Measurements from ENCODE around the gene ASIC4. TPM values are rescaled to one million over a fixed set of nuclear protein-coding genes. Genes with fewer than 3 reads are reported as not detected.

The ASIC4 gene
- total and polyA plus RNA-seq, 9 of the 15 experiments (the other 6 are each of a cell fraction or from before 2014, with no cell fraction given) = 0.07 to 19.2 (median 4.8) TPM

GRCh38 chr2:219541611-219542180 lies 27.4 kb downstream of the ASIC4 start (continued):
- TF ChIP-seq E2F6 (IDR thresholded peaks at IDR 0.05; ENCODE audit: borderline replicate concordance in 1 of 2, extremely low read depth in 1 of 2, insufficient read depth in 1 of 2, insufficient read length in 1 of 2, low read depth in 1 of 2, low read length in 1 of 2, poor library complexity in 1 of 2, severe bottlenecking in 1 of 2) (peak in 1 of 2 experiments; percentile 70), EWSR1 (IDR thresholded peaks at IDR 0.05; ENCODE audit: borderline replicate concordance, low read depth, partially characterized antibody) (no peak), HCFC1 (IDR thresholded peaks at IDR 0.05; ENCODE audit: low read depth, low read length) (0 out of 2 replicates have a peak, but pooled peaks have one; percentile 32)

- ATAC-seq (peak; percentile 78), FAIRE-seq (no peak), DNase-seq (ENCODE audit: extremely low read depth in 1 of 4, low spot score in 3 of 4) (peak; percentile 23 to 55 (median 42))
- ChIA-PET POLR2A (no interaction called here), CTCF (ENCODE audit: low intra/inter-chr PET ratio) (interaction anchor here (0.7 to 3.8 kb wide), 3 partner anchors 100 to 147 kb away, joined by 3 to 80 read pairs (median 22); no protein-coding TSS in a partner anchor)
- Histone ChIP-seq H3K9me3 (replicated peaks; ENCODE audit: control insufficient read depth, insufficient read depth, low read depth, low read length) (no peaks in the 10 kb centered on the region), H3K27me3 (ENCODE audit: control insufficient read depth in 2 of 2, insufficient read depth in 2 of 2, low read length in 2 of 2) (no peaks in the 10 kb centered on the region), H2AFZ (ENCODE audit: low read depth, low read length) (0 out of 2 replicates have a peak overlapping the region, but pooled peaks have one; percentile 54), H3K27ac (ENCODE audit: extremely low read depth, low read depth, low read length) (peak overlapping the region; percentile 74), H3K9me1 (ENCODE audit: control insufficient read depth, insufficient read depth, low read length) (no peaks in the 10 kb centered on the region), H3K4me3 (peak overlapping the region; percentile 83), H3K9ac (ENCODE audit: insufficient read depth in 1 of 2, low read depth in 2 of 2, low read length in 2 of 2) (peak overlapping the region; percentile 64 to 94), H3K36me3 (ENCODE audit: control insufficient read depth, insufficient read depth, low read length) (peaks cover 32% of the 10 kb centered on the region; the same call in 2 of the 3 replicates), H3K4me1 (replicated peaks in 1 of 2; ENCODE audit: control insufficient read depth in 2 of 2, insufficient read depth in 2 of 2, low read length in 2 of 2) (peaks cover 0 to 61% of the 10 kb centered on the region in 2 experiments; a peak in 3 of 5 replicates), H3K4me2 (ENCODE audit: insufficient read depth, low read length) (peak overlapping the region; percentile 75), H3K79me2 (ENCODE audit: control insufficient read depth, insufficient read depth, low read length) (peaks cover 17% of the 10 kb centered on the region), H4K20me1 (replicated peaks; ENCODE audit: control insufficient read depth, insufficient read depth, low read length) (peaks cover 14% of the 10 kb centered on the region; the same call in 1 of the 2 replicates)
- 0% methylated on average over 20 of the region's 66 CpGs for WGBS (ENCODE audit: insufficient coverage, low coverage, missing lambda C conversion rate)
- in situ Hi-C loops (cut with MboI) (loop anchor here (5.0 to 10.0 kb wide), 2 partner anchors 99 to 152 kb away; no protein-coding TSS in a partner anchor), intact Hi-C loops (cut with micrococcal nuclease) (loop anchor here (2.0 to 5.0 kb wide), 2 partner anchors 84 to 184 kb away; partner anchors contain the start of gene SLC4A3)
- BruUV-seq (replicated peaks) = no TSS peak
- peak in 1 of 2 experiments; percentile 53 for TF ChIP-seq E2F6 (IDR thresholded peaks at IDR 0.05; ENCODE audit: borderline replicate concordance in 1 of 2, extremely low read depth in 1 of 2, insufficient read depth in 1 of 2, insufficient read length in 1 of 2, low read depth in 1 of 2, low read length in 1 of 2, poor library complexity in 1 of 2, severe bottlenecking in 1 of 2)
- no peak for TF ChIP-seq MITF (IDR thresholded peaks at IDR 0.05)
- no peak for TF ChIP-seq NR2C1 (IDR thresholded peaks at IDR 0.05)
- no peak for TF ChIP-seq NR2C1 (tag; IDR thresholded peaks at IDR 0.05)
- no peak for TF ChIP-seq EZH2 (IDR thresholded peaks at IDR 0.05; ENCODE audit: borderline replicate concordance, low read depth, low read length)
- no peak for TF ChIP-seq CREB5 (CRISPR knock-in tag; IDR thresholded peaks at IDR 0.05)
- TF ChIP-seq POLR2G (IDR thresholded peaks at IDR 0.05; ENCODE audit: low read depth, low read length) = peak; percentile 84
- no peak for TF ChIP-seq PRPF4 (IDR thresholded peaks at IDR 0.05; ENCODE audit: insufficient read depth, low read depth, low read length, poor library complexity, severe bottlenecking)
- TF ChIP-seq ZNF507 (tag; conservative IDR thresholded peaks at IDR 0.05) = no peak
Observed at GRCh38 chr2:219542931-219543595, 28.8 kb downstream of the ASIC4 start.

All from K562 (cell line).